IMR-90 (cell line): Measurements from ENCODE around the gene MDM1.

Experiments
- CEBPB ChIP-seq: IDR thresholded peaks from 2 replicates; pipeline ENCODE4 v1.6.1; 2012; ENCODE audit warnings: low read depth, low read length, improper control_type of control experiment
- CHD1 ChIP-seq: IDR thresholded peaks from 2 replicates; pipeline ENCODE4 v1.6.1; 2012; ENCODE audit warnings: low read depth, low read length, improper control_type of control experiment
- CTCF ChIP-seq: conservative IDR thresholded peaks from 2 replicates; pipeline ENCODE4 v1.5.1; 2012; ENCODE audit warnings: mild to moderate bottlenecking, low read depth, low read length, improper control_type of control experiment
- FOS ChIP-seq: fragments of 150-350 bp; IDR thresholded peaks from 2 replicates; pipeline ENCODE4 v1.6.1; 2016; ENCODE audit warnings: low read depth, low read length
- MAFK ChIP-seq: IDR thresholded peaks from 2 replicates; pipeline ENCODE4 v1.6.1; 2012; ENCODE audit warnings: low read depth, low read length, improper control_type of control experiment
- MAZ ChIP-seq: IDR thresholded peaks from 2 replicates; pipeline ENCODE4 v1.6.1; 2012; ENCODE audit warnings: low read depth, mild to moderate bottlenecking, low read length, improper control_type of control experiment, moderate library complexity, borderline replicate concordance

- TF ChIP-seq CTCF (no peak), CEBPB (no peak), FOS (no peak), MAFK (no peak), CHD1 (no peak), MAZ (no peak)
Measured at GRCh38 chr12:68324531-68324930, 7.6 kb downstream of the MDM1 start.
